HG02885 (cell line): ENCODE results near the gene ILKAP.
A peak's percentile ranks its signal among the peaks of the same experiment; 100 is the strongest.

Experiments used
- ATAC-seq: cut with Tn5 transposase; IDR thresholded peaks from one replicate; pipeline ENCODE4 v1.9.1; 2021; ENCODE audit warnings: mild to moderate bottlenecking; ENCODE audit not compliant: unreplicated experiment, poor library complexity

ILKAP gene

DNA sequence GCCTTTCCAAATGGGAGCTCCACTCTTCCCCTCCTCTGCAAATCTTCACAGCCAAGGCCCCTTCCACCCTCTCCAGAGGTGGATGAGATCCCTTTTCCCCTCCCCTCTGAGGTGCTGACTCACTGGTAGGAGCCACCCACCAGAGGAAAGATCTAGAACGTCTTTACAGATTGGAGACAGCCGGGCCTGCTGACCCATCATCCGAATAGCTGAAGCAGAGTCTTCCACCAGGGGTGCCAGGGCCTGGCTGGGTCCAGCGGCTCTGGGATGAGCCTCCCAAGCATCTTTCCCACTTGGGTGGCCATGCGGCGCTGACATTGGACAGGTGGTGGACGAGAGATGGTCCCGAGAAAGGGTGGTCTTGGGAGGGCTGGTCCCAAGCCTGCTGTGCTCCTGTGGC is 35.7 kb downstream of the ILKAP start:
- no peak for ATAC-seq

DNA sequence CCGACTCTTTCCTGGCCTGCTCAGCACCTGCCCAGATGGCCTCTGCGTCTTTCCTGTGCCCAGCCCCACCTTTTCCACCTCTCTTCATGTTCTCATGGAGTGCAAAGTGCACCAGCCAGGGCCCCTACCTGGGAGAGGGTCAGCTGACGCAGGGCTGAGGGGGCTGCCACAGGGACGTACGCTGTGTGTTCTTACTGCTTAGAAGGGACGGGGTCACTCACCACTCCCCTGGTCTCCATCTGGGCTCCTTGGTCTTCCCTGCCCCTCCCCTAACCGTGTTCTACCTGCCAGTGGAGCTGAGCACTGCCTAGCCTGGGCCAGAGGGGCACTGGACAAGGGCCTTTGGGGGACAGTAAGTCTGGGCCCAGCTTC is 36.2 kb downstream of the ILKAP start:
- ATAC-seq = no peak

GRCh38 chr2:238166391-238167343 is 36.8 kb downstream of the ILKAP start:
- no peak for ATAC-seq

GRCh38 chr2:238165288-238165921 is 38.1 kb downstream of the ILKAP start:
- no peak for ATAC-seq

GRCh38 chr2:238164906-238165287 is 38.6 kb downstream of the ILKAP start:
- no peak for ATAC-seq

GRCh38 chr2:238163481-238164198 is 39.9 kb downstream of the ILKAP start:
- no peak for ATAC-seq

GRCh38 chr2:238162846-238163441 is 40.6 kb downstream of the ILKAP start:
- no peak for ATAC-seq

GRCh38 chr2:238162251-238162845 is 41.1 kb downstream of the ILKAP start:
- ATAC-seq = no peak

GRCh38 chr2:238161291-238162051 is 42.0 kb downstream of the ILKAP start:
- no peak for ATAC-seq

GRCh38 chr2:238160206-238161129 is 43.0 kb downstream of the ILKAP start:
- no peak for ATAC-seq

GRCh38 chr2:238159661-238160205 is 43.8 kb downstream of the ILKAP start:
- no peak for ATAC-seq

- peak; percentile 31 for ATAC-seq
These were observed 44.4 kb downstream of the ILKAP start for GRCh38 chr2:238159071-238159539.

GRCh38 chr2:238158509-238159070 is 44.9 kb downstream of the ILKAP start, which contains the start of gene ERFE:
ERFE (plus strand) TSS chr2:238158970; CDS start chr2:238159008, 38 bp downstream.
- ATAC-seq = peak; percentile 39

DNA sequence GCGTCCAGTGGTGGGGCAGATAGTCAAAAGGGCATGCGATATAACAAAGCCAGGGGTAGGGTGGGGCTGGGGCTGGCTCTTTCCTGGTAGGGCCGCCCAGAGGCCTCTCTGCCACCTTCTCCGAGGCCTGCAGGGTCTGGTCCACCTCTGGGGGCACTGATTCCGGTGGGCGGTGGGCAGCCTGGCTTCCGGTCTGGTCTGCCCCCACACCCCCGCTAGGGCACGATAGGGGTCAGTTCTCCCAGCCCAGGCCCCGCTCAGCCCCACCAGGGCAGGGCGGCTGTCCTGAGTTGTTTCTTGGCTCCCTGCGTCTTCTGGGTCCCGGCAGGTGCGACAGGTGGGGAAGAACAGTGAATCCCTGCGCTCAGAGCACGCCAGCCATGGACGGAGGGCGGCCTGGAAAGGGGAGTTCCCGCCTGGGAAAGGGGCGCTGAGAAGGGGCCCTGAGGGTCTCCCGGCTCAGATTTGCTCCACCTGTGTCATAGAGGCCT is 45.4 kb downstream of the ILKAP start:
- no peak for ATAC-seq

DNA sequence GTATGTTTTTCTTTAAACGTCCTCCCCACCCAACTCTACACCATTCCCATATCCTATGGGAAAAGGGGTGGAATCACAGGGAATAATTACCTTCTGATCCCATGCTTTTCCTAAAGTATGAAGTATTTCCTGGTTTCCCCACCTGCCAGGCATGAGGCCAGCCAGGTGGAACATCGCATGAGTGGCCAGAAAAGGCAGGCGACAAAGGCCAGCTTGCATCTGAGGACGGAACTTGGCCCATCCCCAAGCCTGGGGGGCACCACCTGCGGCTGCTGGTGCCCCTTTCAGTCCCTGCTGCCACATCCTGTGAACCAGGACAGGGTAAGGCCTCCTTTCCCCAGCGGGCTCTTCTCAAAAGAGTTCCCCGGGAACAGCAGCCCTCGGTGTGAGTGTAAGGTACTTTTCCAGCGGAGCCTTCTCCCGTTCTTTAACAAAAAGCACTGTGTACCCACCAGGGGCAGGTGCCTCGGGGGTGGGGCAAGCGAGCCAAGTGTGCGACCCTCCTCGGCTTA is 45.9 kb downstream of the ILKAP start:
- ATAC-seq = no peak

GRCh38 chr2:238155761-238156694 is 47.5 kb downstream of the ILKAP start:
- no peak for ATAC-seq
